ENCODE measurements around the gene PRKCH. TPM values are rescaled to one million over a fixed set of nuclear protein-coding genes. Genes with fewer than 3 reads are reported as not detected.
A peak's percentile ranks its signal among the peaks of the same experiment; 100 is the strongest.

Gene PRKCH
- total RNA-seq, 3 donors from 2014 or later (not counting 1 experiment from before 2014, with no cell fraction given), result 610 to 756 (median 618) TPM

- Mint-ChIP-seq H3K4me3 (no peak overlapping the region), H3K36me3 (peaks cover 20% of the 10 kb centered on the region), H3K27ac (peak overlapping the region in 1 of 2 donors; percentile 93), H3K9me3 (no peaks in the 10 kb centered on the region), H3K4me1 (peaks cover 91% of the 10 kb centered on the region in 2 donors), H3K27me3 (ENCODE audit: low read depth in 2 of 2) (no peaks in the 10 kb centered on the region)
- WGBS (ENCODE audit: insufficient coverage), result 94% methylated on average over 7 of the region's 7 CpGs
- peaks cover 27% of the 10 kb centered on the region for H3K4me1 ChIP-seq (ENCODE audit: control insufficient read depth, insufficient read depth, low read length)
- no peak for TF ChIP-seq CTCF (IDR thresholded peaks at IDR 0.05)
- DNase-seq, result no peak
- no peaks in the 10 kb centered on the region for H3K9me3 ChIP-seq (ENCODE audit: control insufficient read depth, insufficient read depth, low read length)
- H3K27me3 ChIP-seq (ENCODE audit: control insufficient read depth, insufficient read depth, low read length), result no peaks in the 10 kb centered on the region
- intact Hi-C loops (cut with micrococcal nuclease), result no loop called here
- no peak for ATAC-seq
- H3K36me3 ChIP-seq (ENCODE audit: control insufficient read depth, insufficient read depth, low read length), result peaks cover 29% of the 10 kb centered on the region
- H3K4me3 ChIP-seq (ENCODE audit: low read length), result no peak overlapping the region
- no peak overlapping the region for H3K27ac ChIP-seq (ENCODE audit: low read length)
These were observed 178.6 kb downstream of the PRKCH start for GRCh38 chr14:61499991-61500390.

GRCh38 chr14:61501714-61502458, 180.5 kb downstream of the PRKCH start:
- no peaks in the 10 kb centered on the region for H3K9me3 ChIP-seq (ENCODE audit: control insufficient read depth, insufficient read depth, low read length)
- 96% methylated on average over 4 of the region's 6 CpGs for WGBS (ENCODE audit: insufficient coverage)
- peak overlapping the region; percentile 69 for H3K27ac ChIP-seq (ENCODE audit: low read length)
- Mint-ChIP-seq H3K27me3 (ENCODE audit: low read depth in 2 of 2) (no peaks in the 10 kb centered on the region), H3K9me3 (no peaks in the 10 kb centered on the region), H3K4me3 (peak overlapping the region; percentile 87), H3K27ac (peak overlapping the region in 1 of 2 donors; percentile 93), H3K36me3 (peaks cover 12% of the 10 kb centered on the region), H3K4me1 (peaks cover 89 to 91% of the 10 kb centered on the region in 2 donors)
- no peak overlapping the region for H3K4me3 ChIP-seq (ENCODE audit: low read length)
- ATAC-seq, result no peak
- no peak for TF ChIP-seq CTCF (IDR thresholded peaks at IDR 0.05)
- H3K36me3 ChIP-seq (ENCODE audit: control insufficient read depth, insufficient read depth, low read length), result peaks cover 27% of the 10 kb centered on the region
- intact Hi-C loops (cut with micrococcal nuclease), result loop anchor here (2.0 kb wide), 1 partner anchor 25 kb away; no protein-coding TSS in a partner anchor
- no peak for DNase-seq
- H3K27me3 ChIP-seq (ENCODE audit: control insufficient read depth, insufficient read depth, low read length), result no peaks in the 10 kb centered on the region
- peaks cover 42% of the 10 kb centered on the region for H3K4me1 ChIP-seq (ENCODE audit: control insufficient read depth, insufficient read depth, low read length)

- peak in 1 of 3 donors; percentile 13 for ATAC-seq
- peaks cover 23% of the 10 kb centered on the region for H3K36me3 ChIP-seq (ENCODE audit: control insufficient read depth, insufficient read depth, low read length)
- peak overlapping the region; percentile 87 for H3K4me3 Mint-ChIP-seq
- peaks cover 89 to 91% of the 10 kb centered on the region in 2 donors for H3K4me1 Mint-ChIP-seq
- no peaks in the 10 kb centered on the region for H3K9me3 ChIP-seq (ENCODE audit: control insufficient read depth, insufficient read depth, low read length)
- no peaks in the 10 kb centered on the region for H3K27me3 Mint-ChIP-seq (ENCODE audit: low read depth in 2 of 2)
- no peak for TF ChIP-seq CTCF (IDR thresholded peaks at IDR 0.05)
- peak in 1 of 2 donors; percentile 50 for DNase-seq
- H3K27me3 ChIP-seq (ENCODE audit: control insufficient read depth, insufficient read depth, low read length), result no peaks in the 10 kb centered on the region
- H3K4me1 ChIP-seq (ENCODE audit: control insufficient read depth, insufficient read depth, low read length), result peaks cover 42% of the 10 kb centered on the region
- 58% methylated on average over 6 of the region's 7 CpGs for WGBS (ENCODE audit: insufficient coverage)
- H3K27ac ChIP-seq (ENCODE audit: low read length), result peak overlapping the region; percentile 69
- H3K9me3 Mint-ChIP-seq, result no peaks in the 10 kb centered on the region
- no peak overlapping the region for H3K4me3 ChIP-seq (ENCODE audit: low read length)
- intact Hi-C loops (cut with micrococcal nuclease), result loop anchor here (2.0 kb wide), 1 partner anchor 26 kb away; no protein-coding TSS in a partner anchor
- H3K27ac Mint-ChIP-seq, result peak overlapping the region in 1 of 2 donors; percentile 93
- peaks cover 12% of the 10 kb centered on the region for H3K36me3 Mint-ChIP-seq
These were observed 181.2 kb downstream of the PRKCH start for GRCh38 chr14:61502459-61503093.

Measured in natural killer cell (primary cell).